ENCODE data around the gene STIL.

The STIL gene

GRCh38 chr1:47229031-47229885 is 84.7 kb downstream of the STIL start:
- no peak overlapping the region for H3K4me3 Mint-ChIP-seq
- H3K9me3 Mint-ChIP-seq = no peaks in the 10 kb centered on the region
- H3K36me3 Mint-ChIP-seq (ENCODE audit: low read depth) = no peaks in the 10 kb centered on the region
- H3K27ac Mint-ChIP-seq = no peak overlapping the region
- peaks cover 88% of the 10 kb centered on the region for H3K27me3 Mint-ChIP-seq (ENCODE audit: low read depth, poor library complexity)
- peak; percentile 27 for DNase-seq
- peaks cover 24% of the 10 kb centered on the region for H3K4me1 Mint-ChIP-seq
- TF ChIP-seq CTCF (IDR thresholded peaks at IDR 0.05) = no peak

DNA sequence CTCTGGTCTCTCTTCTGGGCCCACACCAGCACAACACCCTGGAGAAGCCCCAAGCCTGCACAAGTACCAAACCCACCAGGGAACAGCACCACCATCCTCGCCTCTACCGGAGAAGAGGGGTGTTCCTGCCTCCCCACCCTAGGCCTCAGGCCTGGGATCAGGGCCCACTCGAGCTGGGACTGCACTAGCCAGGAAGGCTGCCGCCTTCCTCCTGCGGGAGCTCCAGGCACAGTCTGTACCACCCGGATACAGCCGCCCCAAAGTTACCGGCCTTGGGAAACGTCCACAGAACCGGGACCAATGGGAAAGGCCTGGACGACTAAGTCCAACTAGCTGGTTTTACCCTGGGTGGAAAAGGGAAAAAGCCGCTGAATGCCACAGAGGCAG is 85.3 kb downstream of the STIL start:
- Mint-ChIP-seq H3K4me3 (no peak overlapping the region), H3K27me3 (ENCODE audit: low read depth, poor library complexity) (peaks cover 82% of the 10 kb centered on the region), H3K36me3 (ENCODE audit: low read depth) (no peaks in the 10 kb centered on the region), H3K4me1 (peaks cover 23% of the 10 kb centered on the region), H3K27ac (no peak overlapping the region), H3K9me3 (no peaks in the 10 kb centered on the region)
- TF ChIP-seq CTCF (IDR thresholded peaks at IDR 0.05) = no peak
- DNase-seq = no peak

GRCh38 chr1:47227341-47228232 is 86.4 kb downstream of the STIL start:
- no peak overlapping the region for H3K4me3 Mint-ChIP-seq
- no peak for DNase-seq
- no peak for TF ChIP-seq CTCF (IDR thresholded peaks at IDR 0.05)
- no peaks in the 10 kb centered on the region for H3K9me3 Mint-ChIP-seq
- H3K36me3 Mint-ChIP-seq (ENCODE audit: low read depth) = no peaks in the 10 kb centered on the region
- H3K4me1 Mint-ChIP-seq = peaks cover 20% of the 10 kb centered on the region
- H3K27ac Mint-ChIP-seq = no peak overlapping the region
- peaks cover 71% of the 10 kb centered on the region for H3K27me3 Mint-ChIP-seq (ENCODE audit: low read depth, poor library complexity)

DNA sequence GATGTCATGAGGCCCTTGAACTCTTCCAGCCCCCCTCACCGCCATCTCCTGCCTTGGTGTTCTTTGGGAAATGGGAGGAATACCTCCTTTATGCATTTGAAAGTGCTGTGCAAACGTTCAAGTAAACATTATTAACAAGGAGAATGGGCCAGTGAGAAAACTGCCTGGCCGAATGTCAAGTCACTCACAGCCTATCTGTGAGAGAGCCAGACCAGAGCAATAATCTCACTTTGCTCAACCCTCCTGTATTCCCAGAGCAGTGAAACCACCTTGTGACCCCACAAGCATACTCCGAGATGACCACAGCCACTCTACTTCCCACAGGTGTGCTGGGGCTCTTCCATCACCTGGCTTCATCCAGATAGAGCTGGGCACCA is 87.1 kb downstream of the STIL start:
- Mint-ChIP-seq H3K4me3 (no peak overlapping the region), H3K9me3 (no peaks in the 10 kb centered on the region), H3K36me3 (ENCODE audit: low read depth) (no peaks in the 10 kb centered on the region), H3K27me3 (ENCODE audit: low read depth, poor library complexity) (peaks cover 63% of the 10 kb centered on the region), H3K27ac (no peak overlapping the region), H3K4me1 (peaks cover 15% of the 10 kb centered on the region)
- no peak for DNase-seq
- no peak for TF ChIP-seq CTCF (IDR thresholded peaks at IDR 0.05)

DNA sequence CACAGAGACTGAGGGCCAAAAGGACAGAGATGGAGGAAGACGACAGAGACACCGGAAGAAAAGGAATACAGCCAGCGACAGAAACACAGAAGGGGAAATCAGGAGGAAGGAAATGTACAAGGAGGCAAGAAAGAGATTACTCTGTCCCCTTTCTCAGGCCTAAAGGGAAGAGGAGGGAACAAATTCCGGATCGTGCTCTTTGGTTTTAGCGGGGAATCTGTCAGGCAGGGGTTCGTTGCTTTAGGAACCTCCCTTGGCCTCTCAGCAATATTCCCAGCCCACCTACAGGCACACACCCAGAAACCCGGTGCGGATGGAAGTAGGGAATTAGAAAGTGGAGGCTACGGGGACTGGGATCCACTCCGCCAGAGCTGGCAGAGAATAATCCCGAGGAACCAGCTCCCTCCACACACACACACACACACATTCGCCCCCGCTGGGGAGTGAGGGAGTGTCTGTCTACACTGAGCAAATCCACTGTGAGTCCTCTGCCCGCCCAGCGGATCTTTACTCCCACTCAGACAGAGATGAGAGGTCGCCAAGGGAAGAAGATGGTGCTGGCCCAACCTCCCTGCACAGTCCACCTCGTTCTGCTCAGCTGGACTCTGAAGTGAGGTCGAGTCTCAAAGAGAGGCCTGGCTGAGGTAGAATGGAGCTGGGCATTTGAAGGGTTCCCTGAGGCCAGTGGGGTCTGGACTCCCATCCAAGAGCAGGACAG is 87.7 kb downstream of the STIL start:
- no peak overlapping the region for H3K27ac Mint-ChIP-seq
- TF ChIP-seq CTCF (IDR thresholded peaks at IDR 0.05) = no peak
- peaks cover 58% of the 10 kb centered on the region for H3K27me3 Mint-ChIP-seq (ENCODE audit: low read depth, poor library complexity)
- peak; percentile 15 for DNase-seq
- H3K9me3 Mint-ChIP-seq = no peaks in the 10 kb centered on the region
- H3K4me1 Mint-ChIP-seq = peaks cover 9% of the 10 kb centered on the region
- no peaks in the 10 kb centered on the region for H3K36me3 Mint-ChIP-seq (ENCODE audit: low read depth)
- peak overlapping the region; percentile 68 for H3K4me3 Mint-ChIP-seq
